ENCODE measurements around the gene GSE1.
A peak's percentile ranks its signal among the peaks of the same experiment; 100 is the strongest.

GSE1 gene

GRCh38 chr16:85667261-85667660 lies 54.1 kb downstream of the GSE1 start:
- TF ChIP-seq ZNF449 (tag by site-specific recombination; IDR thresholded peaks at IDR 0.05) (no peak), ZBTB26 (tag by site-specific recombination; optimal IDR thresholded peaks at IDR 0.05) (no peak), ZNF132 (tag by site-specific recombination; IDR thresholded peaks at IDR 0.05; ENCODE audit: borderline replicate concordance) (no peak), ZNF311 (tag by site-specific recombination; IDR thresholded peaks at IDR 0.05; ENCODE audit: borderline replicate concordance) (no peak), ZNF146 (tag by site-specific recombination; IDR thresholded peaks at IDR 0.05) (no peak), ZFP41 (tag by site-specific recombination; IDR thresholded peaks at IDR 0.05; ENCODE audit: borderline replicate concordance) (no peak), EGR2 (tag by site-specific recombination; IDR thresholded peaks at IDR 0.05; ENCODE audit: low read depth) (no peak)
- Histone ChIP-seq H3K36me3 (ENCODE audit: control insufficient read depth in 2 of 2, insufficient read depth in 1 of 2, low read length in 2 of 2) (peaks cover 25 to 100% of the 10 kb centered on the region in 2 experiments; a peak in 2 of 3 replicates), H3K4me1 (ENCODE audit: control insufficient read depth, insufficient read depth, low read length) (no peaks in the 10 kb centered on the region), H3K4me3 (ENCODE audit: low read depth, low read length) (no peak overlapping the region), H3K27ac (ENCODE audit: extremely low read depth, low read depth, low read length) (no peak overlapping the region), H3K9me3 (ENCODE audit: control insufficient read depth, insufficient read depth, low read depth, low read length) (no peaks in the 10 kb centered on the region)
- ChIA-PET CTCF (interaction anchor here (1.7 to 2.7 kb wide), 2 partner anchors 8 to 9 kb away, joined by 5 to 8 read pairs; no protein-coding TSS in a partner anchor), POLR2A (no interaction called here)

GRCh38 chr16:85667841-85668413 lies 54.8 kb downstream of the GSE1 start:
- Histone ChIP-seq H3K4me1 (ENCODE audit: control insufficient read depth, insufficient read depth, low read length) (no peaks in the 10 kb centered on the region), H3K9me3 (ENCODE audit: control insufficient read depth, insufficient read depth, low read depth, low read length) (no peaks in the 10 kb centered on the region), H3K36me3 (ENCODE audit: control insufficient read depth in 2 of 2, insufficient read depth in 1 of 2, low read length in 2 of 2) (peaks cover 31 to 100% of the 10 kb centered on the region in 2 experiments; a peak in 2 of 3 replicates), H3K4me3 (ENCODE audit: low read depth, low read length) (no peak overlapping the region), H3K27ac (ENCODE audit: extremely low read depth, low read depth, low read length) (no peak overlapping the region)
- ChIA-PET POLR2A (interaction anchor here (1.2 kb wide), 1 partner anchor 49 kb away, joined by 3 read pairs; no protein-coding TSS in a partner anchor), CTCF (interaction anchor here (1.7 to 2.7 kb wide), 2 partner anchors 9 to 10 kb away, joined by 5 to 8 read pairs; no protein-coding TSS in a partner anchor)
- TF ChIP-seq ZNF311 (tag by site-specific recombination; IDR thresholded peaks at IDR 0.05; ENCODE audit: borderline replicate concordance) (no peak), ZNF596 (tag by site-specific recombination; IDR thresholded peaks at IDR 0.05) (no peak), ZFP69B (tag by site-specific recombination; IDR thresholded peaks at IDR 0.05) (no peak), ZNF555 (tag by site-specific recombination; conservative IDR thresholded peaks at IDR 0.05) (no peak), HIC1 (tag by site-specific recombination; IDR thresholded peaks at IDR 0.05) (no peak), ZNF169 (tag by site-specific recombination; IDR thresholded peaks at IDR 0.05) (no peak), ZBTB8A (tag by site-specific recombination; IDR thresholded peaks at IDR 0.05) (no peak), ZNF513 (tag by site-specific recombination; IDR thresholded peaks at IDR 0.05) (peak; percentile 92), ZFP3 (tag by site-specific recombination; IDR thresholded peaks at IDR 0.05; ENCODE audit: low read depth) (no peak), ZNF394 (tag by site-specific recombination; IDR thresholded peaks at IDR 0.05; ENCODE audit: borderline replicate concordance) (no peak), ZNF639 (tag by site-specific recombination; IDR thresholded peaks at IDR 0.05) (no peak), PRDM2 (tag by site-specific recombination; IDR thresholded peaks at IDR 0.05; ENCODE audit: borderline replicate concordance) (no peak)
